Activated naive CD4-positive, alpha-beta T cell treated with anti-CD3 and anti-CD28 coated beads for 36 hours (primary cell): ENCODE results near the gene MED12L. TPM values are rescaled to one million over a fixed set of nuclear protein-coding genes. Genes with fewer than 3 reads are reported as not detected.

Source experiments
- CTCF ChIA-PET: fragments of 350-600 bp; sonication (Branson Sonifier 250); formaldehyde crosslinking; loops from one replicate; lab custom pipeline; 2021; ENCODE audit warnings: antibody characterized with exemption; lab: Charles Lee
- DNase-seq: peaks from one replicate; pipeline ENCODE4 v3.0.0-alpha.2; 2020
- H3K27ac Mint-ChIP-seq: one replicate; pipeline ENCODE4 v1.8.0; 2021; ENCODE audit warnings: mild to moderate bottlenecking, mixed read lengths
- H3K27me3 Mint-ChIP-seq: one replicate; pipeline ENCODE4 v1.8.0; 2021; ENCODE audit warnings: low read depth, mixed read lengths
- H3K36me3 Mint-ChIP-seq: one replicate; pipeline ENCODE4 v1.8.0; 2021; ENCODE audit warnings: low read depth, mixed read lengths
- H3K4me1 Mint-ChIP-seq: one replicate; pipeline ENCODE4 v1.8.0; 2021; ENCODE audit warnings: low read depth, mixed read lengths
- H3K4me3 Mint-ChIP-seq: one replicate; pipeline ENCODE4 v1.8.0; 2021; ENCODE audit warnings: mild to moderate bottlenecking, moderate library complexity, mixed read lengths
- H3K9me3 Mint-ChIP-seq: one replicate; pipeline ENCODE4 v1.8.0; 2021; ENCODE audit warnings: mixed read lengths
- intact Hi-C: fragments of 100-400 bp; cut with micrococcal nuclease; formaldehyde crosslinking; loops from one replicate; pipeline ENCODE4 v1.15.1; 2023
- total RNA-seq, 2 experiments: library from RNA; stranded (reverse); gene quantifications; one replicate each; pipeline ENCODE4 v1.2.3, GENCODE V29; 2021

MED12L gene
- total RNA-seq, 2 experiments from 2014 or later = 1.4 to 2.0 TPM

GRCh38 chr3:151439652-151440125 lies 354.2 kb downstream of the MED12L start:
- no peaks in the 10 kb centered on the region for H3K9me3 Mint-ChIP-seq
- H3K4me3 Mint-ChIP-seq = no peak overlapping the region
- DNase-seq = no peak
- H3K27ac Mint-ChIP-seq = no peak overlapping the region
- H3K27me3 Mint-ChIP-seq = peaks cover 2% of the 10 kb centered on the region
- intact Hi-C loops = loop anchor here (1.0 to 2.0 kb wide), 5 partner anchors 149 to 1085 kb away; no protein-coding TSS in a partner anchor
- CTCF ChIA-PET = interaction anchor here (0.7 to 3.0 kb wide), 6 partner anchors 8 to 480 kb away, joined by 3 to 27 read pairs (median 6); no protein-coding TSS in a partner anchor
- no peaks in the 10 kb centered on the region for H3K36me3 Mint-ChIP-seq
- H3K4me1 Mint-ChIP-seq = no peaks in the 10 kb centered on the region

- no peaks in the 10 kb centered on the region for H3K36me3 Mint-ChIP-seq
- DNase-seq = no peak
- intact Hi-C loops = no loop called here
- no peaks in the 10 kb centered on the region for H3K9me3 Mint-ChIP-seq
- no peak overlapping the region for H3K27ac Mint-ChIP-seq
- H3K27me3 Mint-ChIP-seq = peaks cover 2% of the 10 kb centered on the region
- H3K4me1 Mint-ChIP-seq = no peaks in the 10 kb centered on the region
- CTCF ChIA-PET = interaction anchor here (0.7 to 2.0 kb wide), 9 partner anchors 8 to 479 kb away, joined by 3 to 8 read pairs (median 4); no protein-coding TSS in a partner anchor
- no peak overlapping the region for H3K4me3 Mint-ChIP-seq
These were observed 355.5 kb downstream of the MED12L start for GRCh38 chr3:151440940-151441339.

GRCh38 chr3:151443583-151443982 lies 358.1 kb downstream of the MED12L start:
- no peaks in the 10 kb centered on the region for H3K4me1 Mint-ChIP-seq
- intact Hi-C loops = no loop called here
- CTCF ChIA-PET = no interaction called here
- no peak overlapping the region for H3K4me3 Mint-ChIP-seq
- H3K27ac Mint-ChIP-seq = no peak overlapping the region
- no peak for DNase-seq
- H3K36me3 Mint-ChIP-seq = no peaks in the 10 kb centered on the region
- peaks cover 3% of the 10 kb centered on the region for H3K27me3 Mint-ChIP-seq
- no peaks in the 10 kb centered on the region for H3K9me3 Mint-ChIP-seq

GRCh38 chr3:151445273-151446001 lies 360.0 kb downstream of the MED12L start:
- H3K27ac Mint-ChIP-seq = no peak overlapping the region
- intact Hi-C loops = no loop called here
- CTCF ChIA-PET = interaction anchor here (0.7 kb wide), 1 partner anchor 473 kb away, joined by 3 read pairs; no protein-coding TSS in a partner anchor
- no peaks in the 10 kb centered on the region for H3K9me3 Mint-ChIP-seq
- H3K36me3 Mint-ChIP-seq = no peaks in the 10 kb centered on the region
- H3K27me3 Mint-ChIP-seq = peaks cover 3% of the 10 kb centered on the region
- no peaks in the 10 kb centered on the region for H3K4me1 Mint-ChIP-seq
- no peak overlapping the region for H3K4me3 Mint-ChIP-seq
- no peak for DNase-seq

GRCh38 chr3:151446002-151446340 lies 360.5 kb downstream of the MED12L start:
- Mint-ChIP-seq H3K36me3 (no peaks in the 10 kb centered on the region), H3K27me3 (peaks cover 3% of the 10 kb centered on the region), H3K27ac (no peak overlapping the region), H3K4me3 (no peak overlapping the region), H3K9me3 (no peaks in the 10 kb centered on the region), H3K4me1 (no peaks in the 10 kb centered on the region)
- CTCF ChIA-PET = no interaction called here
- intact Hi-C loops = no loop called here
- DNase-seq = no peak

GRCh38 chr3:151452368-151452767 lies 366.9 kb downstream of the MED12L start:
- CTCF ChIA-PET = no interaction called here

GRCh38 chr3:151452841-151453240 lies 367.4 kb downstream of the MED12L start:
- CTCF ChIA-PET = no interaction called here
- Mint-ChIP-seq H3K4me1 (no peaks in the 10 kb centered on the region), H3K36me3 (no peaks in the 10 kb centered on the region), H3K9me3 (no peaks in the 10 kb centered on the region), H3K4me3 (no peak overlapping the region), H3K27me3 (no peaks in the 10 kb centered on the region), H3K27ac (no peak overlapping the region)
- no peak for DNase-seq
- intact Hi-C loops = no loop called here

More at GRCh38 chr3:151452368-151452767, 366.9 kb downstream of the MED12L start:
- H3K9me3 Mint-ChIP-seq = no peaks in the 10 kb centered on the region
- no peaks in the 10 kb centered on the region for H3K4me1 Mint-ChIP-seq
- intact Hi-C loops = no loop called here
- no peak for DNase-seq
- H3K36me3 Mint-ChIP-seq = no peaks in the 10 kb centered on the region
- no peak overlapping the region for H3K4me3 Mint-ChIP-seq
- no peaks in the 10 kb centered on the region for H3K27me3 Mint-ChIP-seq
- H3K27ac Mint-ChIP-seq = no peak overlapping the region

- peaks cover 6% of the 10 kb centered on the region for H3K27me3 Mint-ChIP-seq
- CTCF ChIA-PET = interaction anchor here (1.0 kb wide), 1 partner anchor 12 kb away, joined by 6 read pairs; no protein-coding TSS in a partner anchor
- DNase-seq = no peak
- no peaks in the 10 kb centered on the region for H3K36me3 Mint-ChIP-seq
- peaks cover 2% of the 10 kb centered on the region for H3K4me1 Mint-ChIP-seq
- H3K27ac Mint-ChIP-seq = no peak overlapping the region
- intact Hi-C loops = no loop called here
- H3K4me3 Mint-ChIP-seq = no peak overlapping the region
- H3K9me3 Mint-ChIP-seq = no peaks in the 10 kb centered on the region
These were observed 370.6 kb downstream of the MED12L start for GRCh38 chr3:151456065-151456464.

GRCh38 chr3:151459358-151459757 lies 373.9 kb downstream of the MED12L start:
- intact Hi-C loops = no loop called here
- CTCF ChIA-PET = interaction anchor here (0.7 to 1.0 kb wide), 4 partner anchors 9 to 380 kb away, joined by 3 to 6 read pairs (median 4); no protein-coding TSS in a partner anchor

GRCh38 chr3:151460228-151460627 lies 374.8 kb downstream of the MED12L start:
- Mint-ChIP-seq H3K4me3 (peak overlapping the region; percentile 0), H3K4me1 (peaks cover 2% of the 10 kb centered on the region), H3K27ac (no peak overlapping the region), H3K36me3 (no peaks in the 10 kb centered on the region), H3K9me3 (no peaks in the 10 kb centered on the region), H3K27me3 (peaks cover 17% of the 10 kb centered on the region)
- intact Hi-C loops = loop anchor here (10.0 kb wide), 1 partner anchor 295 kb away; no protein-coding TSS in a partner anchor
- CTCF ChIA-PET = interaction anchor here (0.5 to 1.0 kb wide), 4 partner anchors 8 to 1930 kb away, joined by 3 to 6 read pairs (median 4); no protein-coding TSS in a partner anchor
- DNase-seq = no peak

More at GRCh38 chr3:151459358-151459757, 373.9 kb downstream of the MED12L start:
- no peak overlapping the region for H3K4me3 Mint-ChIP-seq
- no peaks in the 10 kb centered on the region for H3K36me3 Mint-ChIP-seq
- H3K27ac Mint-ChIP-seq = no peak overlapping the region
- peaks cover 2% of the 10 kb centered on the region for H3K4me1 Mint-ChIP-seq
- DNase-seq = no peak
- peaks cover 17% of the 10 kb centered on the region for H3K27me3 Mint-ChIP-seq
- H3K9me3 Mint-ChIP-seq = no peaks in the 10 kb centered on the region

GRCh38 chr3:151460774-151461450 lies 375.4 kb downstream of the MED12L start, which contains the start of gene IGSF10:
IGSF10 (minus strand) TSS chr3:151461061; CDS start chr3:151458709, 2,352 bp downstream.
- CTCF ChIA-PET = no interaction called here
- no peaks in the 10 kb centered on the region for H3K9me3 Mint-ChIP-seq
- H3K36me3 Mint-ChIP-seq = no peaks in the 10 kb centered on the region
- peaks cover 17% of the 10 kb centered on the region for H3K27me3 Mint-ChIP-seq
- peak within 1 kb of the TSS; percentile 0 for H3K4me3 Mint-ChIP-seq
- H3K27ac Mint-ChIP-seq = no peak within 1 kb of the TSS
- peaks cover 2% of the 10 kb centered on the region for H3K4me1 Mint-ChIP-seq
- DNase-seq = no peak
- intact Hi-C loops = loop anchor here (10.0 kb wide), 1 partner anchor 296 kb away; no protein-coding TSS in a partner anchor

GRCh38 chr3:151462278-151462780 lies 376.9 kb downstream of the MED12L start:
- H3K4me3 Mint-ChIP-seq = no peak overlapping the region
- peaks cover 2% of the 10 kb centered on the region for H3K4me1 Mint-ChIP-seq
- H3K36me3 Mint-ChIP-seq = no peaks in the 10 kb centered on the region
- peaks cover 17% of the 10 kb centered on the region for H3K27me3 Mint-ChIP-seq
- CTCF ChIA-PET = interaction anchor here (1.5 kb wide), 1 partner anchor 376 kb away, joined by 3 read pairs; no protein-coding TSS in a partner anchor
- intact Hi-C loops = loop anchor here (10.0 kb wide), 1 partner anchor 298 kb away; no protein-coding TSS in a partner anchor
- H3K9me3 Mint-ChIP-seq = no peaks in the 10 kb centered on the region
- no peak overlapping the region for H3K27ac Mint-ChIP-seq
- DNase-seq = no peak
